GM10248 (cell line): ENCODE measurements around the gene FGD4.
"Not testable (repeated sequence)": the region's sequence is repeated elsewhere in the genome, so short reads cannot be mapped to it uniquely, and the experiment has no call there.

Experiments used
- CTCF ChIA-PET: fragments of 300-600 bp; sonication (Branson Sonifier 250); formaldehyde crosslinking; extraction: SDS; loops from one replicate; lab custom pipeline; 2021; ENCODE audit warnings: antibody characterized with exemption; lab: Yijun Ruan, JAX
- POLR2A ChIA-PET: fragments of 350-650 bp; sonication (Branson Sonifier 250); formaldehyde crosslinking; extraction: SDS; loops from one replicate; lab custom pipeline; 2020; ENCODE audit warnings: antibody characterized with exemption; lab: Yijun Ruan, JAX
- DNase-seq: peaks from one replicate; pipeline ENCODE4 v3.0.0; 2012; ENCODE audit errors: extremely low spot score
- TF ChIP-seq, protein P1 (sequence below): IDR thresholded peaks from 2 replicates; pipeline ENCODE4 v1.5.1; 2012; ENCODE audit warnings: mild to moderate bottlenecking, low read depth; ENCODE audit errors: extremely low read depth, missing control alignments, control extremely low read depth

The FGD4 gene

GRCh38 chr12:32505067-32505945 lies 105.9 kb downstream of the FGD4 start:
- POLR2A ChIA-PET, result no interaction called here
- no peak for DNase-seq
- TF ChIP-seq, protein P1, sequence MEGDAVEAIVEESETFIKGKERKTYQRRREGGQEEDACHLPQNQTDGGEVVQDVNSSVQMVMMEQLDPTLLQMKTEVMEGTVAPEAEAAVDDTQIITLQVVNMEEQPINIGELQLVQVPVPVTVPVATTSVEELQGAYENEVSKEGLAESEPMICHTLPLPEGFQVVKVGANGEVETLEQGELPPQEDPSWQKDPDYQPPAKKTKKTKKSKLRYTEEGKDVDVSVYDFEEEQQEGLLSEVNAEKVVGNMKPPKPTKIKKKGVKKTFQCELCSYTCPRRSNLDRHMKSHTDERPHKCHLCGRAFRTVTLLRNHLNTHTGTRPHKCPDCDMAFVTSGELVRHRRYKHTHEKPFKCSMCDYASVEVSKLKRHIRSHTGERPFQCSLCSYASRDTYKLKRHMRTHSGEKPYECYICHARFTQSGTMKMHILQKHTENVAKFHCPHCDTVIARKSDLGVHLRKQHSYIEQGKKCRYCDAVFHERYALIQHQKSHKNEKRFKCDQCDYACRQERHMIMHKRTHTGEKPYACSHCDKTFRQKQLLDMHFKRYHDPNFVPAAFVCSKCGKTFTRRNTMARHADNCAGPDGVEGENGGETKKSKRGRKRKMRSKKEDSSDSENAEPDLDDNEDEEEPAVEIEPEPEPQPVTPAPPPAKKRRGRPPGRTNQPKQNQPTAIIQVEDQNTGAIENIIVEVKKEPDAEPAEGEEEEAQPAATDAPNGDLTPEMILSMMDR, result no peak
- CTCF ChIA-PET, result no interaction called here

- POLR2A ChIA-PET, DNase-seq, CTCF ChIA-PET: not testable (repeated sequence)
These were observed 108.0 kb downstream of the FGD4 start for GRCh38 chr12:32507096-32507941.

DNA sequence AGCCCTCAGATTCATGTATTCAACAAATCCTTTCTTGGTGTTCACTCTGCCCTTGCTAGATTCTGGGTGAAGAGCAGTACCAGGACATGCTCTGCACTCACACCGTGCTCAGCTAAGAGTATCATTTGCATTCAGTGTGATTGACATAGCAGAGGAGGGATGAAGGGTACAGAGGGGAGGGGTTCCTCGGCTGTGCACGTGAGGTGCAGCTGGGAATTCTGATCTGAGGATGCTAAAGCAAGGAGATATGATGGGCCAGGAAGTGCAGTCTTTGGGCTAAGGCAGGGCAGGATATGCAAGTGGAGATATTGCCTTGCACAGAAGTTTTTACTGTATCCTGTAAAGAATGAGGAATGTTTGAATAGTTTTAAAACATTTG lies 108.6 kb downstream of the FGD4 start:
- ChIA-PET POLR2A (no interaction called here), CTCF (no interaction called here)
- DNase-seq, result no peak
- TF ChIP-seq, protein P1, result no peak

GRCh38 chr12:32508626-32509025 lies 109.3 kb downstream of the FGD4 start:
- ChIA-PET POLR2A (no interaction called here), CTCF (no interaction called here)
- TF ChIP-seq, protein P1, result no peak
- DNase-seq, result no peak

- DNase-seq, result no peak
- POLR2A ChIA-PET, result no interaction called here
- CTCF ChIA-PET, result no interaction called here
- TF ChIP-seq, protein P1, result no peak
These were observed 110.2 kb downstream of the FGD4 start for GRCh38 chr12:32509328-32510091.

DNA sequence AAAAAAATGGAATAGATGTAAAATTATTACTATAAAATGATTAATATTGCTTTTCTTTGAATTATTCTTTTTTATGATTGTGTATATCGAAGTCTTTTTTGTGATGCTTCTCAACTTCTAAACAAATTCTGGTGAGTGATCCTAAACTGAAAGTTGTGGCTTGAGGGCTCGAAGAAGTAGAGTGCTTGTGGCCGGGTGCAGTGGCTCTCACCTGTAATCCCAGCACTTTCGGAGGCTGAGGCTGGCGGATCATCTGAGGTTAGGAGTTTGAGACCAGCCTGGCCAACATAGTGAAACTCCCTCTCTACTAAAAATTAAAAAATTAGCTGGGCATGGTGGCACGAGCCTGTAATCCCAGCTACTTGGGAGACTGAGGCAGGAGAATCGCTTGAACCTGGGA lies 112.6 kb downstream of the FGD4 start:
- POLR2A ChIA-PET, DNase-seq: not testable (repeated sequence)
- CTCF ChIA-PET, result interaction anchor here (1.2 to 2.7 kb wide), 2 partner anchors 10 to 54 kb away, joined by 3 to 12 read pairs; no protein-coding TSS in a partner anchor

DNA sequence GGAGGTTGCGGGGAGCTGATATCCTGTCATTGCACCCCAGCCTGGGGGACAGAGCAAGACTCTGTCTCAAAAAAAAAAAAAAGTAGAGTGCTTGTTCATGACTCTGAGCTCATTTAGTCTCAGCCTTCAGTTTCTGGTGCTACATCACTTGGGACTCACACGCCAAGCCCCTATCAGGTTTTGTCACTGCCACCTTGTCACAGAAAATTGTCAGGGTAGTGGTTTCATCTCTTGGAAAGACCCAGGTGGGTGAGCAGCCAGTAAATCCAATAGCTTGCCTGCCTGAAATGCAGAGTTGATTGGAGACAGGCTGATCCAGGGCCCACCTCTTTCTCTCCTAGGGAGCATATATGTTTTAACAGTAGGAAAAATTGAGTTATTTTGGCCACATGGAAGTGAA lies 113.0 kb downstream of the FGD4 start:
- POLR2A ChIA-PET, result interaction anchor here (0.6 kb wide), 1 partner anchor 402 kb away, joined by 3 read pairs; no protein-coding TSS in a partner anchor
- CTCF ChIA-PET, result interaction anchor here (0.8 to 2.9 kb wide), 4 partner anchors 10 to 55 kb away, joined by 3 to 12 read pairs (median 6); no protein-coding TSS in a partner anchor
- TF ChIP-seq, protein P1, result no peak
- no peak for DNase-seq
